ENCODE data around the gene TUT7. TPM values are rescaled to one million over a fixed set of nuclear protein-coding genes. Genes with fewer than 3 reads are reported as not detected.

Gene TUT7
- total RNA-seq, 1 donor from 2014 or later, result 39.2 TPM

GRCh38 chr9:86274821-86275643 is 79.2 kb downstream of the TUT7 start:
- intact Hi-C loops (cut with micrococcal nuclease), result no loop called here

- intact Hi-C loops (cut with micrococcal nuclease), result no loop called here
Measured at GRCh38 chr9:86272221-86272620, 82.0 kb downstream of the TUT7 start.

- intact Hi-C loops (cut with micrococcal nuclease), result no loop called here
Measured at GRCh38 chr9:86263876-86264275, 90.3 kb downstream of the TUT7 start.

GRCh38 chr9:86262492-86262891 is 91.7 kb downstream of the TUT7 start:
- intact Hi-C loops (cut with micrococcal nuclease), result no loop called here

GRCh38 chr9:86259557-86259956 is 94.7 kb downstream of the TUT7 start, which contains the start of gene C9orf153:
Gene C9orf153, minus strand, starts transcription at chr9:86259657. Its CDS starts 30,054 bp downstream, at chr9:86229603.
- intact Hi-C loops (cut with micrococcal nuclease), result no loop called here

- intact Hi-C loops (cut with micrococcal nuclease), result no loop called here
Measured at GRCh38 chr9:86257391-86257790, 96.8 kb downstream of the TUT7 start.

- intact Hi-C loops (cut with micrococcal nuclease), result no loop called here
Measured at GRCh38 chr9:86256653-86257052, 97.6 kb downstream of the TUT7 start.

- intact Hi-C loops (cut with micrococcal nuclease), result no loop called here
Measured at GRCh38 chr9:86253577-86253976, 100.6 kb downstream of the TUT7 start.

- intact Hi-C loops (cut with micrococcal nuclease), result no loop called here
Measured at GRCh38 chr9:86252870-86253269, 101.3 kb downstream of the TUT7 start.

- intact Hi-C loops (cut with micrococcal nuclease), result no loop called here
Measured at GRCh38 chr9:86250123-86250522, 104.1 kb downstream of the TUT7 start.

GRCh38 chr9:86248746-86249145 is 105.5 kb downstream of the TUT7 start:
- intact Hi-C loops (cut with micrococcal nuclease), result no loop called here

GRCh38 chr9:86246752-86247161 is 107.5 kb downstream of the TUT7 start:
- intact Hi-C loops (cut with micrococcal nuclease), result no loop called here

- intact Hi-C loops (cut with micrococcal nuclease), result no loop called here
Measured at GRCh38 chr9:86242071-86242470, 112.1 kb downstream of the TUT7 start.

- intact Hi-C loops (cut with micrococcal nuclease), result no loop called here
Measured at GRCh38 chr9:86241216-86241615, 113.0 kb downstream of the TUT7 start.

- intact Hi-C loops (cut with micrococcal nuclease), result no loop called here
Measured at GRCh38 chr9:86238861-86239770, 115.1 kb downstream of the TUT7 start.

Other genes starting within 250 kb of the TUT7 start
- 0.25 and 0.82 TPM in 2 replicates for gene C9orf153, start 94.8 kb downstream of the TUT7 start, total RNA-seq
- 22.1 and 23.9 TPM in 2 replicates for gene ISCA1, start 71.9 kb downstream of the TUT7 start, total RNA-seq